Measurements from ENCODE around the gene ZC3H7B. TPM values are rescaled to one million over a fixed set of nuclear protein-coding genes. Genes with fewer than 3 reads are reported as not detected.

The ZC3H7B gene
- total RNA-seq, 1 experiment from 2014 or later, result 53.4 TPM

GRCh38 chr22:41365425-41365824 lies 64.1 kb downstream of the ZC3H7B start:
- DNase-seq (ENCODE audit: unreplicated experiment), result no peak
- Mint-ChIP-seq H3K4me3 (ENCODE audit: unreplicated experiment) (no peak overlapping the region), H3K9me3 (ENCODE audit: unreplicated experiment) (no peaks in the 10 kb centered on the region), H3K27me3 (ENCODE audit: insufficient read depth, unreplicated experiment) (no peaks in the 10 kb centered on the region), H3K27ac (ENCODE audit: low read depth, unreplicated experiment) (no peak overlapping the region), H3K4me1 (ENCODE audit: insufficient read depth, unreplicated experiment) (peaks cover 9% of the 10 kb centered on the region), H3K36me3 (ENCODE audit: insufficient read depth, unreplicated experiment) (no peaks in the 10 kb centered on the region)
- ChIA-PET POLR2A (interaction anchor here (0.6 to 4.6 kb wide), 3 partner anchors 15 to 79 kb away, joined by 3 to 46 read pairs (median 31); partner anchors contain the start of genes RANGAP1 and TEF), CTCF (interaction anchor here (0.6 kb wide), 1 partner anchor 694 kb away, joined by 3 read pairs; no protein-coding TSS in a partner anchor)
- intact Hi-C loops (cut with micrococcal nuclease), result no loop called here
- TF ChIP-seq CTCF (IDR thresholded peaks at IDR 0.05; ENCODE audit: unreplicated experiment), result no peak
- BruUV-seq (replicated peaks), result no TSS peak

DNA sequence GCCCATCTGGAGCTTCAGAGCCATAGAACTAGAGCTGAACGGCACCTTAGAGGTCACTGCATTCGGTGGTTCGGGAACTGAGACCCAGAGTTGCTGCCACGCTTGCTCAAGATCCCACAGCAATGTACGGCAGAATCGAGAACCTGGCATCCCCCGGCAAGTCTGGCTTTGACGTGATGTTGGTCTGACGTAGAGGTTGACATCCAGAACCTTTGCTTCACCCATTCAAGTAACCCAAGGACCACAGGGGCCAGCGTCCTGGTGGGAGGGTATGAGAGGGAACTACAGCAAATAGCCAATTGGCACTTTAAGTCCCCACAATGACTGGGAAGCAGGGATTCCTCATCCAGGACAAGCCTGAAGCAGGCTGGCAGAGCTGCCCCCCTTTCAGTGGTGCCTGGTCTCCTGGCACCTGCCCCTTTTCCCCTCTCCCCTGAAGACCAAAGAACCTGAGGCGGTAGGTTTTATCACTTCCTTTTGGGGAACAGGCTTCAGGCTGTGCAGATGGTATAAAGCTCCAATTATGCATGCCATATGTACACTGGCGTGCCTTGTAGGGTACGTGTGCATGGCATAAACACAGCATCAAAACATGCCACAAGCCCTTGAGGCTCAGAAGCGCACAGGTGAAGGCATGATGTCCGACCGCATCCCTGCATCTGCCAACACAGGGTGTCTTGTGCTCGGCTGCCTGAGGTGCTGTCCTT lies 65.2 kb downstream of the ZC3H7B start:
- H3K4me3 Mint-ChIP-seq (ENCODE audit: unreplicated experiment), result peak overlapping the region; percentile 47
- intact Hi-C loops (cut with micrococcal nuclease), result no loop called here
- POLR2A ChIA-PET, result interaction anchor here (0.6 to 4.6 kb wide), 11 partner anchors 10 to 344 kb away, joined by 3 to 46 read pairs (median 4); partner anchors contain the start of genes DESI1, RANGAP1, TEF and TOB2

DNA sequence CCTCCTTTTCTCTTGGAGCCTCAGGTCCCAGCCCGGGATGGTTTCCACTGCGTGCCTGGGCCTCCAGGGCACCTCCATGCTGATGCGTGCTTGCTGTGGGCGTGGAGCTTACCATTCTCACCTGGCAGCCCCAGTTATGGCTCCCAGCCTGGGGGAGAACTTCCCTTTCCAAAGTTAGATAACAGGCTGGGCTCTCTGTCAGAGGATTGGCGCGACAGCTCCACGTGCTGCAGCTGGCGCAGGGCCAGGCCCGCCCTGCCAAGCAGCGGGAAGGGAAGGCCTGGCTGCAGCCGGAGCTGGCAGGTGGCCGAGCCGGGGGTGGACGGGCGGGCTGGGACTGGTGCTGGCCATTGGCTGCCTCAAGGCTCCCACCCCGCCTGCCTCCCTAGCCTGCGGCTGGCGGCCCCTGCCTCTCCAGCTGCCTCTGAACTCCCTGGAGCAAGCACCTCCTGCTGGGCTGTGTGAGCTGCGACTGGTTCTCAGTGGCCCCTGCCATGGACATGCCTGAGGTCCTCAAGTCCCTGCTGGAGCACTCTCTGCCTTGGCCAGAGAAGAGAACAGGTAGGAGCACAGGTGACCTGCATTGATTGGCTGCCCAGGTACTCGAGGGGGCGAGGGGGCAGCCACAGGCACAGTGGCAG lies 65.8 kb downstream of the ZC3H7B start:
- H3K27me3 Mint-ChIP-seq (ENCODE audit: insufficient read depth, unreplicated experiment), result no peaks in the 10 kb centered on the region
- POLR2A ChIA-PET, result interaction anchor here (0.8 to 4.6 kb wide), 10 partner anchors 9 to 345 kb away, joined by 3 to 46 read pairs (median 4); partner anchors contain the start of genes DESI1, RANGAP1, TEF and TOB2
- peak; percentile 17 for TF ChIP-seq CTCF (IDR thresholded peaks at IDR 0.05; ENCODE audit: unreplicated experiment)

More for the DNA sequence above, 65.2 kb downstream of the ZC3H7B start:
- DNase-seq (ENCODE audit: unreplicated experiment), result no peak
- Mint-ChIP-seq H3K36me3 (ENCODE audit: insufficient read depth, unreplicated experiment) (no peaks in the 10 kb centered on the region), H3K27ac (ENCODE audit: low read depth, unreplicated experiment) (no peak overlapping the region), H3K27me3 (ENCODE audit: insufficient read depth, unreplicated experiment) (no peaks in the 10 kb centered on the region), H3K4me1 (ENCODE audit: insufficient read depth, unreplicated experiment) (peaks cover 9% of the 10 kb centered on the region), H3K9me3 (ENCODE audit: unreplicated experiment) (no peaks in the 10 kb centered on the region)
- CTCF ChIA-PET, result interaction anchor here (0.7 to 2.2 kb wide), 2 partner anchors 11 to 174 kb away, joined by 3 to 10 read pairs; no protein-coding TSS in a partner anchor
- no TSS peak for BruUV-seq (replicated peaks)
- no peak for TF ChIP-seq CTCF (IDR thresholded peaks at IDR 0.05; ENCODE audit: unreplicated experiment)

More for the DNA sequence above, 65.8 kb downstream of the ZC3H7B start:
- Mint-ChIP-seq H3K9me3 (ENCODE audit: unreplicated experiment) (no peaks in the 10 kb centered on the region), H3K4me3 (ENCODE audit: unreplicated experiment) (peak overlapping the region; percentile 47), H3K27ac (ENCODE audit: low read depth, unreplicated experiment) (no peak overlapping the region), H3K36me3 (ENCODE audit: insufficient read depth, unreplicated experiment) (no peaks in the 10 kb centered on the region), H3K4me1 (ENCODE audit: insufficient read depth, unreplicated experiment) (peaks cover 9% of the 10 kb centered on the region)
- CTCF ChIA-PET, result interaction anchor here (0.6 to 2.2 kb wide), 4 partner anchors 10 to 174 kb away, joined by 3 to 10 read pairs (median 4); no protein-coding TSS in a partner anchor
- no TSS peak for BruUV-seq (replicated peaks)
- peak; percentile 93 for DNase-seq (ENCODE audit: unreplicated experiment)
- intact Hi-C loops (cut with micrococcal nuclease), result no loop called here

Data from MCF 10A (cell line).